Endodermal cell (in vitro differentiated cells): ENCODE measurements around the gene CCNI2. TPM values are rescaled to one million over a fixed set of nuclear protein-coding genes. Genes with fewer than 3 reads are reported as not detected.

Experiments
- DNase-seq: peaks from one replicate; pipeline ENCODE4 v3.0.0-alpha.2; 2017
- H3K27ac ChIP-seq: 2 replicates; pipeline ENCODE4 v1.5.1; 2013; ENCODE audit warnings: mild to moderate bottlenecking, low read depth, low read length, moderate library complexity
- H3K27me3 ChIP-seq: 2 replicates; pipeline ENCODE4 v1.6.1; 2013; ENCODE audit warnings: mild to moderate bottlenecking, low read length, moderate library complexity; ENCODE audit not compliant: insufficient read depth, control insufficient read depth, poor library complexity, severe bottlenecking
- H3K36me3 ChIP-seq: 2 replicates; pipeline ENCODE4 v1.7.0; 2013; ENCODE audit warnings: mild to moderate bottlenecking, low read length, moderate library complexity; ENCODE audit not compliant: control insufficient read depth, insufficient read depth
- H3K4me1 ChIP-seq: one replicate; pipeline ENCODE4 v1.7.0; 2013; ENCODE audit warnings: low read length; ENCODE audit not compliant: control insufficient read depth, insufficient read depth
- H3K4me3 ChIP-seq: 2 replicates; pipeline ENCODE4 v1.5.1; 2013; ENCODE audit warnings: mild to moderate bottlenecking, low read length, moderate library complexity
- H3K9ac ChIP-seq: 2 replicates; pipeline ENCODE4 v1.6.1; 2013; ENCODE audit warnings: mild to moderate bottlenecking, low read length, moderate library complexity; ENCODE audit not compliant: poor library complexity, severe bottlenecking; ENCODE audit errors: extremely low read depth
- H3K9me3 ChIP-seq: 2 replicates; pipeline ENCODE4 v1.6.1; 2013; ENCODE audit warnings: mild to moderate bottlenecking, low read length, moderate library complexity; ENCODE audit not compliant: control insufficient read depth
- H3K27ac Mint-ChIP-seq: 2 replicates; pipeline ENCODE4 v1.8.0; 2020; ENCODE audit warnings: mixed read lengths
- H3K27me3 Mint-ChIP-seq: 2 replicates; pipeline ENCODE4 v1.8.0; 2021; ENCODE audit warnings: mild to moderate bottlenecking, mixed read lengths; ENCODE audit not compliant: insufficient read depth
- H3K36me3 Mint-ChIP-seq: 2 replicates; pipeline ENCODE4 v1.8.0; 2020; ENCODE audit warnings: low read depth, mixed read lengths
- H3K4me1 Mint-ChIP-seq: 2 replicates; pipeline ENCODE4 v1.8.0; 2020; ENCODE audit warnings: mixed read lengths
- H3K4me3 Mint-ChIP-seq: 2 replicates; pipeline ENCODE4 v1.8.0; 2020; ENCODE audit warnings: mild to moderate bottlenecking, moderate library complexity, mixed read lengths
- H3K9me3 Mint-ChIP-seq: 2 replicates; pipeline ENCODE4 v1.8.0; 2020; ENCODE audit warnings: mild to moderate bottlenecking, mixed read lengths
- CTCF ChIP-seq: fragments of 200-600 bp; sonication (generic); conservative IDR thresholded peaks from 2 replicates; pipeline ENCODE4 v1.5.0; 2021; ENCODE audit warnings: antibody characterized with exemption, mild to moderate bottlenecking
- WGBS, 2 experiments: methylation state at CpG; one replicate each; pipeline versions ENCODE4 v1.1.5 to v1.1.7; 2013; ENCODE audit warnings: missing lambda C conversion rate in 2 of 2, mixed read lengths in 1 of 2; ENCODE audit not compliant: insufficient coverage in 1 of 2, insufficient read length in 1 of 2; 5-methylcytosine and 5-hydroxymethylcytosine counted together
- total RNA-seq, 2 donors: library from RNA; stranded (reverse); fragmentation: NEBNext Ultra II Directional in 1 of 2; extraction: Animal tissue kit (Norgen Biotek cat#: 25700) in 1 of 2; gene quantifications; 2 replicates in 1 of 2; 3 replicates in 1 of 2; pipeline ENCODE4 v1.2.1, GENCODE V29; 2021

The CCNI2 gene
- total RNA-seq, 2 donors from 2014 or later, result 1.2 to 1.3 TPM

DNA sequence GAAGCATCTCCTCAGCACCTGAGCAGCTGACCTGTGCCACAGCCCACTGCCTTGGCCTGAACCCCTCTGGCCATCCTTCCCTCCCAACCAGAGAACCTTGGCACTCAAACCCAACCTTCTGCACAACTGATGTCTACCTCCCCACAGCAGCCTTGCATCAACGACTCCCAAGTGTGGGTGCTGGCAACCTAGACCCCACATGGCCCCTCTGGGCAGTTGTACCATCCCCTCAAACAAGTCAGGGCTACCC, 19.5 kb downstream of the CCNI2 start:
- H3K27ac ChIP-seq, result no peak overlapping the region
- H3K4me1 Mint-ChIP-seq, result peaks cover 9% of the 10 kb centered on the region
- H3K27me3 Mint-ChIP-seq, result no peaks in the 10 kb centered on the region
- no peaks in the 10 kb centered on the region for H3K9me3 Mint-ChIP-seq
- no peak overlapping the region for H3K4me3 Mint-ChIP-seq
- peaks cover 24% of the 10 kb centered on the region for H3K36me3 ChIP-seq
- 94% methylated on average over 1 of the region's 1 CpG; no CpG with 5 or more reads in 1 of the 2 experiments for WGBS, 2 experiments
- no peaks in the 10 kb centered on the region for H3K27me3 ChIP-seq
- peaks cover 6% of the 10 kb centered on the region for H3K4me1 ChIP-seq
- H3K36me3 Mint-ChIP-seq, result peaks cover 13% of the 10 kb centered on the region
- no peak for DNase-seq
- H3K4me3 ChIP-seq, result no peak overlapping the region
- TF ChIP-seq CTCF, result no peak
- no peak overlapping the region for H3K27ac Mint-ChIP-seq
- H3K9ac ChIP-seq, result no peak overlapping the region
- H3K9me3 ChIP-seq, result no peaks in the 10 kb centered on the region

DNA sequence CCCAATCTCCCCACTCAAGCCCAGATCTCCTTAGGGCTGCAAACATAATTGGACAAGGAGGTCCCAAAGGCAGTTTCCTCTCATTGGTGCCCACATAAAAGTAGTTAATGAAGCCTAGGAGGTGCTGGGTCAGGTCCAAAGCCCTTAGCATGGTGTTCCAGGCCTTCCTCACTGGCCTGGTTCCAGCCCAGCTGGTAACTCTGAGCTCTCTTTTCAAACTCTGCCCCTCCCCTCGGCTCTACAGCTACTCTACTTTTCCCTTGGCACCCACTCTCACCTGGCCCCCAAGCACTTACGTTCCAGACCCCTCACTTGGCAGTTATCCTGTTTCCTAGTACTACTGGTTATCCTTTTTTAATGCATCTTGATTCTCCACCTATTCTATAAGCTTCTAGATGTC, 19.9 kb downstream of the CCNI2 start:
- Mint-ChIP-seq H3K27ac (no peak overlapping the region), H3K36me3 (peaks cover 13% of the 10 kb centered on the region), H3K4me3 (no peak overlapping the region), H3K4me1 (peaks cover 9% of the 10 kb centered on the region), H3K9me3 (no peaks in the 10 kb centered on the region), H3K27me3 (no peaks in the 10 kb centered on the region)
- 90 to 95% methylated on average over 2 of the region's 2 CpGs for WGBS, 2 experiments
- no peak for TF ChIP-seq CTCF
- no peak overlapping the region for H3K9ac ChIP-seq
- H3K27me3 ChIP-seq, result no peaks in the 10 kb centered on the region
- no peak overlapping the region for H3K4me3 ChIP-seq
- H3K4me1 ChIP-seq, result peaks cover 6% of the 10 kb centered on the region
- DNase-seq, result no peak
- no peak overlapping the region for H3K27ac ChIP-seq
- H3K9me3 ChIP-seq, result no peaks in the 10 kb centered on the region
- H3K36me3 ChIP-seq, result peaks cover 24% of the 10 kb centered on the region

GRCh38 chr5:132768485-132768868, 21.3 kb downstream of the CCNI2 start:
- DNase-seq, result no peak
- peak overlapping the region; percentile 7 for H3K27ac Mint-ChIP-seq
- no peaks in the 10 kb centered on the region for H3K27me3 Mint-ChIP-seq
- no peak for TF ChIP-seq CTCF
- Histone ChIP-seq H3K9me3 (no peaks in the 10 kb centered on the region), H3K27me3 (no peaks in the 10 kb centered on the region), H3K9ac (no peak overlapping the region), H3K27ac (no peak overlapping the region), H3K4me3 (no peak overlapping the region), H3K4me1 (peaks cover 6% of the 10 kb centered on the region), H3K36me3 (peaks cover 14% of the 10 kb centered on the region)
- H3K4me1 Mint-ChIP-seq, result peaks cover 9% of the 10 kb centered on the region
- no peak overlapping the region for H3K4me3 Mint-ChIP-seq
- H3K36me3 Mint-ChIP-seq, result peaks cover 8% of the 10 kb centered on the region
- WGBS, 2 experiments, result 93 to 98% methylated on average over 3 of the region's 3 CpGs
- no peaks in the 10 kb centered on the region for H3K9me3 Mint-ChIP-seq
